Upper lobe of left lung (tissue), 6 donors: ENCODE results near the gene ACSL5. TPM values are rescaled to one million over a fixed set of nuclear protein-coding genes. Genes with fewer than 3 reads are reported as not detected.

Source experiments
- ATAC-seq, 2 donors: fragments of 200-7000 bp; cut with Tn5 transposase; one replicate each; pipeline ENCODE4 v1.9.1; 2022; ENCODE audit warnings: mild to moderate bottlenecking in 2 of 2, moderate library complexity in 2 of 2; ENCODE audit not compliant: low FRiP score in 2 of 2
- DNase-seq, 2 donors: peaks; one replicate each; pipeline ENCODE4 v3.0.0-alpha.2; 2019 to 2020
- H3K27ac ChIP-seq, 4 donors: fragments of 200-600 bp; sonication (generic); one replicate each; pipeline ENCODE4 v1.5.1; 2016 to 2019
- H3K27me3 ChIP-seq, 4 donors: fragments of 200-600 bp; sonication (generic); one replicate each; pipeline ENCODE4 v1.5.1; 2017 to 2019
- H3K36me3 ChIP-seq, 4 donors: fragments of 200-600 bp; sonication (generic); one replicate each; pipeline ENCODE4 v1.5.1; 2016 to 2019
- H3K4me1 ChIP-seq, 4 donors: fragments of 200-600 bp; sonication (generic); one replicate each; pipeline ENCODE4 v1.5.1; 2018 to 2019
- H3K4me3 ChIP-seq, 4 donors: fragments of 200-600 bp; sonication (generic); one replicate each; pipeline ENCODE4 v1.5.1; 2017 to 2019; ENCODE audit warnings: mild to moderate bottlenecking in 2 of 4, moderate library complexity in 1 of 4
- H3K9me3 ChIP-seq, 4 donors: fragments of 200-600 bp; sonication (generic); one replicate each; pipeline ENCODE4 v1.5.1; 2018 to 2019
- EP300 ChIP-seq, 4 donors: sonication (generic); formaldehyde crosslinking; IDR thresholded peaks; one replicate each; pipeline ENCODE4 v1.5.1; 2017; ENCODE audit warnings: antibody characterized with exemption in 4 of 4, control low read depth in 2 of 4
- POLR2A ChIP-seq, 4 donors: fragments of 450-650 bp; IDR thresholded peaks; one replicate each; pipeline ENCODE4 v1.5.1; 2016 to 2017; ENCODE audit warnings: antibody characterized with exemption in 4 of 4, mild to moderate bottlenecking in 2 of 4
- POLR2AphosphoS5 ChIP-seq, 2 donors: sonication (generic); formaldehyde crosslinking; IDR thresholded peaks; one replicate each; pipeline ENCODE4 v1.5.1; 2017; ENCODE audit warnings: antibody characterized with exemption in 2 of 2
- WGBS, 2 donors: methylation state at CpG; one replicate each; pipeline ENCODE4 v1.1.5; 2017 to 2018; 5-methylcytosine and 5-hydroxymethylcytosine counted together
- total RNA-seq, 6 donors: library from RNA; depleted of rRNA in 4 of 6; stranded (reverse); fragments of >200 nt in 4 of 6; gene quantifications; one replicate each; pipeline versions ENCODE4 v1.1.0 to v1.2.1, GENCODE V29; 2016 to 2021
- TF ChIP-seq, protein P1 (sequence below), 6 experiments: fragments of 450-650 bp in 4 of 6; fragments of 200-600 bp in 2 of 6; sonication (generic) in 2 of 6; IDR thresholded peaks; one replicate each; pipeline ENCODE4 v1.5.1; 2016 to 2019; ENCODE audit warnings: antibody characterized with exemption in 6 of 6
- donor health status: DM: no; HTN: no; CAD: no; lungs with moderate emphysema.
- donor health status: DM: no; HTN: yes; CAD: no; lungs with severe emphysema.

ACSL5 gene
- total RNA-seq, 6 donors from 2014 or later = 33.2 to 73.0 (median 62.0) TPM

DNA sequence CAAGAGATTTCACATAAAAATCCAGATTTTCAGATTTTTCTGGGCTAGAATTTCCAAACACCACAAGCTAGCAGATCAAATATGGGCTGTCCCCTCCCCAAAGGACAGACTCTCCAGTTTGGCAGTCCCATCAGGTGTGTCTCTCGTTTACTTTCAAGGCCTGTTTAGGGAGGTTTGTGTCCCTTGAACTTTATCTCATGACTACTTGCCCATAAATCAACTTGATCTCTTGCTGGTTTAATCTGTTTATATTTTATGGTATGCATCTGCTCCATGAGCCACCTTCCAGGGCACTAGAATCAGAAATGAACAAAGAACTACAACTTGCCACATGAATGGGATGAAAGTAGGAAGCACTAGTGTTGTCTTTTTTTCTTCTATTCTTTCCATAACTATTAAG is 67.6 kb downstream of the ACSL5 start:
- Histone ChIP-seq H3K27ac (no peak overlapping the region), H3K4me1 (peaks cover 9 to 10% (median 9%) of the 10 kb centered on the region in 4 donors), H3K27me3 (no peaks in the 10 kb centered on the region), H3K36me3 (peaks cover 5 to 81% (median 45%) of the 10 kb centered on the region in 4 donors), H3K9me3 (no peaks in the 10 kb centered on the region), H3K4me3 (no peak overlapping the region)
- DNase-seq (no peak), ATAC-seq (no peak)
- WGBS, 2 donors = 94 to 100% methylated on average over 1 of the region's 1 CpG
- TF ChIP-seq POLR2A (IDR thresholded peaks at IDR 0.05) (no peak), EP300 (IDR thresholded peaks at IDR 0.05) (no peak), POLR2AphosphoS5 (IDR thresholded peaks at IDR 0.05) (no peak)
- TF ChIP-seq, protein P1, sequence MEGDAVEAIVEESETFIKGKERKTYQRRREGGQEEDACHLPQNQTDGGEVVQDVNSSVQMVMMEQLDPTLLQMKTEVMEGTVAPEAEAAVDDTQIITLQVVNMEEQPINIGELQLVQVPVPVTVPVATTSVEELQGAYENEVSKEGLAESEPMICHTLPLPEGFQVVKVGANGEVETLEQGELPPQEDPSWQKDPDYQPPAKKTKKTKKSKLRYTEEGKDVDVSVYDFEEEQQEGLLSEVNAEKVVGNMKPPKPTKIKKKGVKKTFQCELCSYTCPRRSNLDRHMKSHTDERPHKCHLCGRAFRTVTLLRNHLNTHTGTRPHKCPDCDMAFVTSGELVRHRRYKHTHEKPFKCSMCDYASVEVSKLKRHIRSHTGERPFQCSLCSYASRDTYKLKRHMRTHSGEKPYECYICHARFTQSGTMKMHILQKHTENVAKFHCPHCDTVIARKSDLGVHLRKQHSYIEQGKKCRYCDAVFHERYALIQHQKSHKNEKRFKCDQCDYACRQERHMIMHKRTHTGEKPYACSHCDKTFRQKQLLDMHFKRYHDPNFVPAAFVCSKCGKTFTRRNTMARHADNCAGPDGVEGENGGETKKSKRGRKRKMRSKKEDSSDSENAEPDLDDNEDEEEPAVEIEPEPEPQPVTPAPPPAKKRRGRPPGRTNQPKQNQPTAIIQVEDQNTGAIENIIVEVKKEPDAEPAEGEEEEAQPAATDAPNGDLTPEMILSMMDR (IDR thresholded peaks at IDR 0.05) = no peak

DNA sequence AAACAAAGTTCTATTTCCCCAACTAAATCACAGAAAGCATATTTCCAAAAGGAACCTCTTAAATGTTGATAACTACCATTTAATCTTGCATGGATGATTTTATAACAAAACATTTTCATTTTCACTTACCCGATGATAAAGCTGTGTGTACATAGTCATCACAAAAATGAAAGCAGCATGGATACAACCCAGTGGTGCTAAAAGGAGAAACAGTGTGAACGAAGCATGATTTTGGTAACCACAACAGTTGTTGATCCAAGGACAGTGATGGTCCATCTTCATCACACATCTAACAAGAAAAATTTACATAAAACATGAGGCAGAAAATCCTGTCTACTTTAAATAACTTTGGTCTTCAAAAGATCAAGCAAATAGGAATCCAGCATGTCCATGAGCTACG is 68.1 kb downstream of the ACSL5 start:
- H3K27ac ChIP-seq = no peak overlapping the region
- H3K9me3 ChIP-seq = no peaks in the 10 kb centered on the region
- no peak overlapping the region for H3K4me3 ChIP-seq
- no peak for ATAC-seq
- peaks cover 9 to 10% (median 9%) of the 10 kb centered on the region in 4 donors for H3K4me1 ChIP-seq
- peaks cover 5 to 76% (median 40%) of the 10 kb centered on the region in 4 donors for H3K36me3 ChIP-seq
- TF ChIP-seq, protein P1 (IDR thresholded peaks at IDR 0.05) = no peak
- TF ChIP-seq POLR2A (IDR thresholded peaks at IDR 0.05) = no peak
- TF ChIP-seq POLR2AphosphoS5 (IDR thresholded peaks at IDR 0.05) = no peak
- no peak for TF ChIP-seq EP300 (IDR thresholded peaks at IDR 0.05)
- WGBS, 2 donors = 47 to 49% methylated on average over 3 of the region's 3 CpGs
- DNase-seq = no peak
- no peaks in the 10 kb centered on the region for H3K27me3 ChIP-seq

DNA sequence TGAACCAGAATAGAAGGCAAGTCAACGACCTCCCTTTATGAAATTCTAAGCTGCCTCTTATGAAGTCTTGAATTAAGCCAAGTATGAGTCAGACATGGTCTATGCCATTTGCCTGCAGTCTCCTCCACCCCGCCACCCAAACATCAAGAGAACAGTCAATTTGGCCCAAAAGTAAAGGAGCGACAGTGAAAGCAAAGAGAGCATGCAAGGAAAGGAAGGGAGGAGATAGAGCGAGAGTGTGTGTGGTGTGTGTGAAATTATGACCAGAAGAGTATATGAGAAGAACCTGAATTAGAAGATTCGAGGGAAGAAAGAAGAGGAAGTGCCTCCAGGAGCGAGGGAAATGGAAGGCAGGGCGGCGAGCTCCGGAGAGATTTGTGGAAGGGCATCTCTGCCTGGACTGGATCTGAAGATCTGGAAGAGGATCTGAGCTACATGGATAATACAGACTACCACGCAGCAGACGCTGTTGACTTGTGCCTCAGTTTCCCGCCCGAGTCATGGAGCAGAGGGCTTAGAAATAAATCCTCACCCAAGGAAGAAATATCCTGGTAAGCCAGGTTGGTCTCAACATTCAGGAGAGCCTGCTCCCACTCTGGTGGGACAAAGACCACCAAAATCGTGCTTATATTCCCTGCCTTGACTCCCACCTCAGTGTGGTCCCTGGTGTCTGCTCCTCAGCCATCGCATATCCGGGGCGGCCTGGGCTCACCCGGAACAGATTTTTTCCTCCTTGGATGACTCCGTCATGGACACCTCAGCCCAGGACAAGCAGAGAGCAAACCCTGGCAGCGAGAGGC is 72.3 kb downstream of the ACSL5 start:
- peaks cover 19 to 29% (median 24%) of the 10 kb centered on the region in 4 donors for H3K4me1 ChIP-seq
- TF ChIP-seq EP300 (IDR thresholded peaks at IDR 0.05) = no peak
- TF ChIP-seq POLR2AphosphoS5 (IDR thresholded peaks at IDR 0.05) = no peak
- TF ChIP-seq POLR2A (IDR thresholded peaks at IDR 0.05) = peak in 1 of 4 donors; percentile 31
- TF ChIP-seq, protein P1 (IDR thresholded peaks at IDR 0.05) = no peak
- WGBS, 2 donors = 3 to 5% methylated on average over 20 of the region's 20 CpGs
- H3K27ac ChIP-seq = peak overlapping the region; percentile 91 to 96 (median 94)
- DNase-seq (peak in 1 of 2 donors; percentile 24), ATAC-seq (peak in 1 of 2 donors; percentile 39)
- H3K9me3 ChIP-seq = no peaks in the 10 kb centered on the region
- peaks cover 0 to 38% (median 9%) of the 10 kb centered on the region in 4 donors for H3K36me3 ChIP-seq
- H3K4me3 ChIP-seq = peak overlapping the region; percentile 50 to 92 (median 75)
- no peaks in the 10 kb centered on the region for H3K27me3 ChIP-seq

DNA sequence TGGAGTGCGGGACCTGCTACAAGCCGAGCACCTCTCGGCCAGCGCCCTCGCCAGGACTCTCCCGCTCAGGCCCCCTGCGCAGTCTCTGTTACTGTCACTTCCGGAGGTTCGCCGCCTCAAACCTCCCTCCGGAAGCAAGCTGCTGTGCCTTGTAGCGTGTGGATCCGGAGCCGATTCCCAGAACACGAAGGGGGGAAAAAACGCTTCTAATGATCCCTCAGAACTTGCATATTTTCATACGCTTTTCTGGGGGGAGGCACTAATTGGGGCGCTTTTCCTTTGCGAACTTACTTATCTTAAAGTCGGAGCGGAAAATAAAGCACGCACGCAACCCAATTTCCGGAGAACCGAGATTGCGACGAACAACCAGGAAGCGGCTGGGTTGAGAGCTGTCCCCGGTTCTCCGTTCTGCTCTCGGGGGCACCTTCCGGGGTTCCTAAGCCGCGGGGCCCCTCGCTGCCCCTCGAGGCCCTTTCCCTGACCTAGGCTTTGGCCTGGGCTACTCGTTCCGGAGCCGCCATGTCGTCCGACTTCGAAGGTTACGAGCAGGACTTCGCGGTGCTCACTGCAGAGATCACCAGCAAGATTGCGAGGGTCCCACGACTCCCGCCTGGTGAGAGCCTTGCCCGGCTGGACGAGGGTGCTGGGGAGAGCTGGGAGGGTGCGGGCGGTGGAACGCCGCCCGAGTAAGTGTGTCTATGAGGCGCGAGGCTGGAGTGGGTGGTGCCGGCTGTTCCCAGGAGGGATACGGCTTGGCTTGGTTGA is 73.1 kb downstream of the ACSL5 start, which contains the start of the genes VTI1A and ZDHHC6:
TSS of gene VTI1A (plus strand) at position 361 of the 765 bp plus-strand sequence. CDS start at position 520, 159 bp downstream.
TSS of gene ZDHHC6 (minus strand) at position 60 of the 765 bp plus-strand sequence. CDS start 1,478 bp downstream, outside the sequence.
- 0 to 1% methylated on average over 19 to 58 of the region's 59 CpGs for WGBS, 2 donors

More for the DNA sequence above, 73.1 kb downstream of the ACSL5 start, which contains the start of the genes VTI1A and ZDHHC6:
- ATAC-seq (peak; percentile 97 to 99), DNase-seq (peak; percentile 85 to 88)
- Histone ChIP-seq H3K27me3 (no peaks in the 10 kb centered on the region), H3K4me1 (peaks cover 19 to 29% (median 24%) of the 10 kb centered on the region in 4 donors), H3K27ac (peak within 1 kb of the TSS; percentile 91 to 96 (median 94)), H3K36me3 (peaks cover 0 to 30% (median 4%) of the 10 kb centered on the region in 4 donors), H3K4me3 (peak within 1 kb of the TSS; percentile 50 to 92 (median 75)), H3K9me3 (no peaks in the 10 kb centered on the region)
- peak in 2 of 4 donors; percentile 73 to 79 for TF ChIP-seq POLR2A (IDR thresholded peaks at IDR 0.05)
- TF ChIP-seq, protein P1 (IDR thresholded peaks at IDR 0.05) = peak in 2 of 6 experiments; percentile 15 to 30
- peak; percentile 69 to 77 for TF ChIP-seq POLR2AphosphoS5 (IDR thresholded peaks at IDR 0.05)
- TF ChIP-seq EP300 (IDR thresholded peaks at IDR 0.05) = no peak
